ENCODE measurements around the gene CMKLR1.

The CMKLR1 gene

GRCh38 chr12:108297424-108297823, 41.7 kb downstream of the CMKLR1 start:
- DNase-seq (ENCODE audit: low read depth), result no peak
- no peak for TF ChIP-seq CTCF (IDR thresholded peaks at IDR 0.05; ENCODE audit: low read depth, low read length, missing control alignments)
- H3K4me3 ChIP-seq (ENCODE audit: low read depth, low read length), result no peak overlapping the region

- no peak for TF ChIP-seq CTCF (IDR thresholded peaks at IDR 0.05; ENCODE audit: low read depth, low read length, missing control alignments)
- H3K4me3 ChIP-seq (ENCODE audit: low read depth, low read length), result no peak overlapping the region
- DNase-seq (ENCODE audit: low read depth), result no peak
Observed at GRCh38 chr12:108296945-108297344, 42.2 kb downstream of the CMKLR1 start.

GRCh38 chr12:108295641-108296040, 43.5 kb downstream of the CMKLR1 start:
- TF ChIP-seq CTCF (IDR thresholded peaks at IDR 0.05; ENCODE audit: low read depth, low read length, missing control alignments), result no peak
- H3K4me3 ChIP-seq (ENCODE audit: low read depth, low read length), result no peak overlapping the region
- DNase-seq (ENCODE audit: low read depth), result no peak

- DNase-seq (ENCODE audit: low read depth), result no peak
- TF ChIP-seq CTCF (IDR thresholded peaks at IDR 0.05; ENCODE audit: low read depth, low read length, missing control alignments), result no peak
- H3K4me3 ChIP-seq (ENCODE audit: low read depth, low read length), result no peak overlapping the region
Observed at GRCh38 chr12:108289350-108290161, 49.6 kb downstream of the CMKLR1 start.

GRCh38 chr12:108287227-108287626, 51.9 kb downstream of the CMKLR1 start:
- H3K4me3 ChIP-seq (ENCODE audit: low read depth, low read length), result no peak overlapping the region
- DNase-seq (ENCODE audit: low read depth), result no peak
- no peak for TF ChIP-seq CTCF (IDR thresholded peaks at IDR 0.05; ENCODE audit: low read depth, low read length, missing control alignments)

GRCh38 chr12:108285016-108285415, 54.1 kb downstream of the CMKLR1 start:
- DNase-seq (ENCODE audit: low read depth), result no peak
- no peak overlapping the region for H3K4me3 ChIP-seq (ENCODE audit: low read depth, low read length)
- no peak for TF ChIP-seq CTCF (IDR thresholded peaks at IDR 0.05; ENCODE audit: low read depth, low read length, missing control alignments)

- no peak overlapping the region for H3K4me3 ChIP-seq (ENCODE audit: low read depth, low read length)
- TF ChIP-seq CTCF (IDR thresholded peaks at IDR 0.05; ENCODE audit: low read depth, low read length, missing control alignments), result no peak
- DNase-seq (ENCODE audit: low read depth), result no peak
Observed at GRCh38 chr12:108284163-108284562, 54.9 kb downstream of the CMKLR1 start.

Data from GM12864 (cell line).